GM23248 (cell line): ENCODE measurements around the gene S100PBP.

Experiments
- EZH2 ChIP-seq: fragments of 200-600 bp; sonication (generic); IDR thresholded peaks from 2 replicates; pipeline ENCODE4 v1.6.1; 2018; ENCODE audit warnings: antibody characterized with exemption, mild to moderate bottlenecking; ENCODE audit not compliant: insufficient read depth, poor library complexity, severe bottlenecking
- EZH2phosphoT487 ChIP-seq: fragments of 200-600 bp; sonication (generic); IDR thresholded peaks from 2 replicates; pipeline ENCODE4 v1.6.1; 2018; ENCODE audit warnings: antibody characterized with exemption, moderate library complexity, mild to moderate bottlenecking, low read depth; ENCODE audit not compliant: insufficient read depth

DNA sequence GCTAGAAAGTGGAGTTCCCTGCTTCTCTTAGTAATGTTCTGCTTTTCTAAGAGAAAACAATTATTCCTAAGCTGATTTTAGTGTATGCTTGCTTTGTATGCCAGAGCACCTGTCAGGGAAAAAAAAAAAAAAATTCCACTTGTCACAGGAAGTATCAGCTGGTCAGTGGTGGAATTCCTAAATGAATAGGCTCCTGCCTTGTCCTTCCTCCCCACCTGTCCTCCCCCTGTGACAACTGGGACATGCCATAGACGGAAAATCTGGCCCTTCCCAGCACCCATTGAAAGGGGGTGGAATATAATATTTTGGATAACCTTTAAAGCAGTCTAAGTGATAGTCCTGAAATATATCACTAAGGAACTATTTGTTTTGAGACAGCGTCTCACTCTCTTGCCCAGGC lies 42.5 kb downstream of the S100PBP start:
- TF ChIP-seq EZH2 (no peak), EZH2phosphoT487 (no peak)
